AG10803 (cell line): ENCODE data around the gene USP47.
A peak's percentile ranks its signal among the peaks of the same experiment; 100 is the strongest.

Source experiments
- DNase-seq: peaks from one replicate; pipeline ENCODE4 v3.0.0; 2010; ENCODE audit warnings: low read depth
- H3K4me3 ChIP-seq: 2 replicates; pipeline ENCODE4 v1.5.1; 2011; ENCODE audit warnings: mild to moderate bottlenecking, low read length, control low read depth
- TF ChIP-seq, protein P1 (sequence below): conservative IDR thresholded peaks from 2 replicates; pipeline ENCODE4 v1.5.1; 2011; ENCODE audit warnings: mild to moderate bottlenecking, low read length, control low read depth, inconsistent platforms

USP47 gene

DNA sequence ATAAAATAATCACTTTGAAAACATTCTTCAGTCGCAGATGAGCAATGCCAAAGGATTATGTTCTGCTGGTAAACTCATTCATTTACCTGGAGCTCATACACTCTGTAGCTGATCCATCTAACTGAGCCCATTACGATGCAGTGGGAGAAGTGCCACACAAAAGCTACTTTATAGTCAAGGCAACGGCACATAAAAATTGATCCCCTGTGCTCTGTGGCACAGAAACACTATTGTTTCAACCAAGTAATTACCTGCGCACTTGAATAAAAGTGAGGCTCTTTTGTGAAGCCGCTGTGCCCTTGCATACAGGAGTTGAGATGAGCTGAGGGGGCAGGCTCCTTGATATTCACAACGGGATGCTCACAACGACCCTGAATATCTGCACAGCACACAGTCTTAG is 159.4 kb downstream of the USP47 start:
- TF ChIP-seq, protein P1, sequence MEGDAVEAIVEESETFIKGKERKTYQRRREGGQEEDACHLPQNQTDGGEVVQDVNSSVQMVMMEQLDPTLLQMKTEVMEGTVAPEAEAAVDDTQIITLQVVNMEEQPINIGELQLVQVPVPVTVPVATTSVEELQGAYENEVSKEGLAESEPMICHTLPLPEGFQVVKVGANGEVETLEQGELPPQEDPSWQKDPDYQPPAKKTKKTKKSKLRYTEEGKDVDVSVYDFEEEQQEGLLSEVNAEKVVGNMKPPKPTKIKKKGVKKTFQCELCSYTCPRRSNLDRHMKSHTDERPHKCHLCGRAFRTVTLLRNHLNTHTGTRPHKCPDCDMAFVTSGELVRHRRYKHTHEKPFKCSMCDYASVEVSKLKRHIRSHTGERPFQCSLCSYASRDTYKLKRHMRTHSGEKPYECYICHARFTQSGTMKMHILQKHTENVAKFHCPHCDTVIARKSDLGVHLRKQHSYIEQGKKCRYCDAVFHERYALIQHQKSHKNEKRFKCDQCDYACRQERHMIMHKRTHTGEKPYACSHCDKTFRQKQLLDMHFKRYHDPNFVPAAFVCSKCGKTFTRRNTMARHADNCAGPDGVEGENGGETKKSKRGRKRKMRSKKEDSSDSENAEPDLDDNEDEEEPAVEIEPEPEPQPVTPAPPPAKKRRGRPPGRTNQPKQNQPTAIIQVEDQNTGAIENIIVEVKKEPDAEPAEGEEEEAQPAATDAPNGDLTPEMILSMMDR: no peak
- H3K4me3 ChIP-seq: no peak overlapping the region
- DNase-seq: no peak

DNA sequence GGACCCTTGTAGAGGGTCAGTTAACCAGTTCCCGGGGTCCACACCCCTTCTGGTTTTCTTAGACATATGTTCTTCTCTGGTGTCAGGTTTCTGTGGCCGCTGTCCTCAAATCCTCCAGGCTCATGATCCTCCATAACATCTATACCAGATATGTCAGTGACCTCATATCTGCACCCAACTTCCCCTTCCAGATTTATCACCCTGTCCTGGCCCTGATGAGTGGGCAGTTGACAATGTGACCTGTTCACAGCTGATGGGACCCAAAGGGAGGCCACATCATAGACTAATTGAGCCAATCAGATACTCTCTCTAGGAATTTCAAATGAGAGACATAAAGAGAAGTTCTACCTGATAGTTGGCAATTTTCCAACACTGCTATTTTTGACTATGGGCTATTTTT is 161.6 kb downstream of the USP47 start:
- TF ChIP-seq, protein P1: no peak
- no peak overlapping the region for H3K4me3 ChIP-seq
- DNase-seq: no peak

DNA sequence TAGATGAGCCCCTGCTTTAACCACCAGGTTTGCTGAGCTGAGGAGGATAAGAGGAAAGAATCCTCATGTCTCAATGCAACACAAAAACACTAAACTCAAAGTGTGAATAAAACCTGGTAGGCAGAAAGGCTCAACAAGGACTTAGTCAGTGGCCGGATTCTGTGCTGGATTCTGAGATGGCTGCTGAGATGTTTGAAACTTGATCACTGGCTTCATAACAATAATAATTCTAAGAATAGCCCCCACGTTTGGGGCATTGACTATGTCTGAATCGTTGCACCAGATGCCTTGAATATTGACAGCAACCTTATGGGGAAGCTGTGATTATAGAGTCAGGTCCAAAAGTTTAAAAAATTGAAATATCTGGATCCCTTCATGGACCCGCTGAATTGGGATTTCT is 162.0 kb downstream of the USP47 start:
- DNase-seq: no peak
- TF ChIP-seq, protein P1: no peak

DNA sequence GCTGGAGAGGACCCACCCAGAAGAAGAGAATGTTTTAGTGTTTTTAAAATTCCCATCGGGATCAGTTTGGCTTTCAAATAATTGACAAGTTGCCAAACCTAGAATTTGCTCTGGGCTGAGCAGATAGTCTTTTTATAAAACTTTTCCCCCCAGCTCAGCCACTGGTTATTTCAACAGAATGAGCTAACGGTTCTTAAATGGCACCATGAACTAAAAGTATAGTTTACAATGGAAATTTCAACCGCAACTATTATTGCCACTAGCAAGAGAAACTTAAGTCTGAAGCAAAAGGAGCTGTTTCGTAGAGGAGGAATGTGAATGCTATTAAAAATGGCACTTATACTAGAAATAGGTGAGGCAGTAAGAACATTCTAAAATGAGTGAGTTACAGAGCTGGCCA is 163.3 kb downstream of the USP47 start:
- DNase-seq: no peak
- TF ChIP-seq, protein P1: no peak
- H3K4me3 ChIP-seq: no peak overlapping the region

More for the DNA sequence above, 162.0 kb downstream of the USP47 start:
- H3K4me3 ChIP-seq: no peak overlapping the region

DNA sequence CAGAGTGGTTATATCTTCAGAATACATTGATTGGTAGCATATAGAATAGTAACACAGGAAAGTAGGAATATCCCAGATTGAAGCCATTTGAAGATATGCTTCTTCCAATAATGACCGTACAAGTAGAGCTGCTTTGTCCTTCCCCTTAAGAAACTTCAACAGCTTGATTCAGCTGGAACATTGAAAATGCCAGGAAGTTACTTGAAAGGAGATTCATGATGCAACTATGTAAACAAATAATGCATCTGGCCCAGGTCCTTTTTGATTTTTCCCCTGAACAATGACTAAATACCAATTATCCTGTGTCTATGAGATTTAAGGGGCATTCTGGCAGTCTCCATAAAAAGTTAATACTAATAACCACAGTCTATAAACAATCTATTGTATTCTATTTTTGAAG is 163.7 kb downstream of the USP47 start:
- peak; percentile 87 for DNase-seq
- TF ChIP-seq, protein P1: no peak
- no peak overlapping the region for H3K4me3 ChIP-seq

DNA sequence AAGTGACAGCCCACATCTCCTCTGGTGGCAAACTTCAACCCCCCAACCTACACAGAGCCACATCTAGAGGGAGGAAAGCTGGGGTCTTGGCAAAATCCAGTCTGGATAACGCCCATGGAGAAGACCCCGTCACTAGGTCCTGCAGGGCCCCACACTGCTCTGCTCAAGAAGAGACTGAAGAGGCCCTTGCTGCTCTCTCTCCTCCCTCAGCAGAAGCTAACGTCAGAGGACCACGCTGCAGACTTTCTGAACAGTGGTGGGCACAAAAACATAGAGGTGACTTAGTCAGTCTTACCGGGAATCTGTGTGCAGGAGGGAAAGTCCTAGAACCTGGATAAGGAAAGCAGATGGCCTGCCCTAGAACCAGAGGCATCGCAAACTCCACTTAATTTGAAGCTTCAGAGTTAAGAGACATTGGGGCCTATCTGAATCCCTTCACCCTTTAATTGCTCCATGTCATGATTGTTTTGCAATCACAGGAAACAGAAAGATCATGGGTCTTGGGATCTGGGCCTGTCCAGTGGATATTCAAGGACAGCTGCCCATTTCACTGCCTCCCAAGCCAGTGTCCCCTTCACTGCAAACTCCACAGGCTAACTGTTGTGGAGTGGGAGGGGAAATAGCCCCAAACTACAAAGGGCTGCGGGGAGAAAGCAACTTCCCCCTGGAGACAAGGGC is 164.9 kb downstream of the USP47 start:
- TF ChIP-seq, protein P1: no peak
- no peak for DNase-seq
- H3K4me3 ChIP-seq: peak overlapping the region; percentile 74

DNA sequence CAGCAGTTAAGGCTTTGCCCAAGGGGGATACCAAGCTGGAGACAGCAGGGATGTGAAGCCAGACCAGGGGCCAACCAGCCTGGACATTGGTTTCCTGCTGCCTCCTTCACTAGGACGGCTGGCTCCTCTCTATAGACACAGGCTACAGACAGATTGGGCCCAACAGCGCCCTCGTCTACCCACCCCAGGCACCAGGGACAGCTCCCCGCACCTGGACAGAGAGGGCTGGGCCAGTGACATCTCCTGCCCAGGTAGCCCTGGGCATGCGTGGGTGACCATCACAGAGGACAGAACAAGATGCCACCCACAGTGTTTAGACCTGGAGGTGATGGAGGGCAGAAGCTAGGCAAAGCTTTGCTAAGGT is 165.4 kb downstream of the USP47 start:
- no peak for DNase-seq
- TF ChIP-seq, protein P1: no peak
- H3K4me3 ChIP-seq: peak overlapping the region; percentile 74
